ENCODE results near the gene DHRSX.
"Not testable (repeated sequence)": the region's sequence is repeated elsewhere in the genome, so short reads cannot be mapped to it uniquely, and the experiment has no call there.

DHRSX gene

GRCh38 chrX:2351321-2351720, 149.5 kb downstream of the DHRSX start:
- DNase-seq (ENCODE audit: low read depth), result peak; percentile 68

- not testable (repeated sequence) for DNase-seq (ENCODE audit: low read depth)
These were observed 150.1 kb downstream of the DHRSX start for GRCh38 chrX:2350703-2351102.

- not testable (repeated sequence) for DNase-seq (ENCODE audit: low read depth)
These were observed 150.7 kb downstream of the DHRSX start for GRCh38 chrX:2350036-2350435.

- DNase-seq (ENCODE audit: low read depth), result no peak
These were observed 152.6 kb downstream of the DHRSX start for GRCh38 chrX:2348211-2348610.

- DNase-seq (ENCODE audit: low read depth), result no peak
These were observed 154.6 kb downstream of the DHRSX start for GRCh38 chrX:2346158-2346557.

GRCh38 chrX:2345562-2345961, 155.2 kb downstream of the DHRSX start:
- no peak for DNase-seq (ENCODE audit: low read depth)

GRCh38 chrX:2343413-2343812, 157.4 kb downstream of the DHRSX start:
- no peak for DNase-seq (ENCODE audit: low read depth)

GRCh38 chrX:2342874-2343273, 157.9 kb downstream of the DHRSX start:
- DNase-seq (ENCODE audit: low read depth), result peak; percentile 40

GRCh38 chrX:2342281-2342688, 158.5 kb downstream of the DHRSX start:
- no peak for DNase-seq (ENCODE audit: low read depth)

GRCh38 chrX:2340991-2341390, 159.8 kb downstream of the DHRSX start:
- DNase-seq (ENCODE audit: low read depth), result no peak

- no peak for DNase-seq (ENCODE audit: low read depth)
These were observed 164.6 kb downstream of the DHRSX start for GRCh38 chrX:2336181-2336580.

- no peak for DNase-seq (ENCODE audit: low read depth)
These were observed 166.5 kb downstream of the DHRSX start for GRCh38 chrX:2334237-2334636.

- no peak for DNase-seq (ENCODE audit: low read depth)
These were observed 168.5 kb downstream of the DHRSX start for GRCh38 chrX:2332252-2332651.

GRCh38 chrX:2330910-2331309, 169.9 kb downstream of the DHRSX start:
- DNase-seq (ENCODE audit: low read depth), result no peak

GRCh38 chrX:2330487-2330886, 170.3 kb downstream of the DHRSX start:
- no peak for DNase-seq (ENCODE audit: low read depth)

- no peak for DNase-seq (ENCODE audit: low read depth)
These were observed 173.4 kb downstream of the DHRSX start for GRCh38 chrX:2327423-2327822.

GRCh38 chrX:2325076-2325784, 175.5 kb downstream of the DHRSX start:
- DNase-seq (ENCODE audit: low read depth), result no peak

GRCh38 chrX:2324151-2324550, 176.6 kb downstream of the DHRSX start:
- no peak for DNase-seq (ENCODE audit: low read depth)

GRCh38 chrX:2321411-2321810, 179.4 kb downstream of the DHRSX start:
- no peak for DNase-seq (ENCODE audit: low read depth)

- DNase-seq (ENCODE audit: low read depth), result no peak
These were observed 180.0 kb downstream of the DHRSX start for GRCh38 chrX:2320580-2321327.

- no peak for DNase-seq (ENCODE audit: low read depth)
These were observed 180.7 kb downstream of the DHRSX start for GRCh38 chrX:2320089-2320488.

- no peak for DNase-seq (ENCODE audit: low read depth)
These were observed 182.4 kb downstream of the DHRSX start for GRCh38 chrX:2318371-2318770.

- no peak for DNase-seq (ENCODE audit: low read depth)
These were observed 183.2 kb downstream of the DHRSX start for GRCh38 chrX:2317527-2318055.

All from HS-27A (cell line).